GM12892 (cell line): ENCODE data around the gene ATAD3B.

Source experiments
- POLR2A ChIP-seq: IDR thresholded peaks from 2 replicates; pipeline ENCODE4 v1.6.1; 2011; ENCODE audit warnings: low read depth, low read length, control low read depth
- POLR2AphosphoS5 ChIP-seq: IDR thresholded peaks from 2 replicates; pipeline ENCODE4 v1.6.1; 2011; ENCODE audit warnings: low read depth, low read length, control low read depth

DNA sequence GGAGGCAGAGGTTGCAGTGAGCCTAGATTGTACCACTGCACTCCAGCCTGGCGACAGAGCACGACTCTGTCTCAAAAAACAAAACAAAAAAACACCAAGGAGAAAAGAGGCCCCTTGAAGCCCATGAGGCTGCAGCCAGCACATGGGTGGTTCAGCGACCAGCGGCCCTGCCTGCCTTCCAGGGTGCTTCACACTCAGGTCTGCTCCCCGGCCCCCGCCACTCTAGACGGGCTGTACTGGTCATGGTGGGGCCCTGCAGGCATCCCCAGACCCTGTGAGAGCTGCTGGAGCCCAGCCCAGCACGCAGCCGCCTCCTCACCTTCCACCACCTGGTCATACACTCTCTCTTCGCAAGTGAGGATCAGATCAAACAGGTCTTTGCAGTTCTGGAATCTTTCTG lies 73.0 kb downstream of the ATAD3B start:
- TF ChIP-seq POLR2A (no peak), POLR2AphosphoS5 (no peak)
